Peyer's patch (tissue), 4 donors: ENCODE data around the gene DOCK2. TPM values are rescaled to one million over a fixed set of nuclear protein-coding genes. Genes with fewer than 3 reads are reported as not detected.

Experiments
- DNase-seq, 3 donors: peaks; one replicate each; pipeline ENCODE4 v3.0.0-alpha.2; 2017 to 2019
- H3K27ac ChIP-seq, 4 donors: fragments of 200-600 bp; sonication (generic); one replicate each; pipeline ENCODE4 v1.5.1; 2016 to 2019
- H3K27me3 ChIP-seq, 2 donors: fragments of 200-600 bp; sonication (generic); one replicate each; pipeline ENCODE4 v1.5.1; 2019
- H3K36me3 ChIP-seq, 3 donors: fragments of 200-600 bp; sonication (generic); one replicate each; pipeline ENCODE4 v1.5.1; 2016 to 2019
- H3K4me1 ChIP-seq, 4 donors: fragments of 200-600 bp; sonication (generic); one replicate each; pipeline ENCODE4 v1.5.1; 2016 to 2019
- H3K4me3 ChIP-seq, 4 donors: fragments of 200-600 bp; sonication (generic); 1 replicate in 3 of 4; 2 replicates in 1 of 4; pipeline ENCODE4 v1.5.1; 2016 to 2019; ENCODE audit warnings: mild to moderate bottlenecking in 1 of 4
- H3K9me3 ChIP-seq, 4 donors: fragments of 200-600 bp; sonication (generic); one replicate each; pipeline ENCODE4 v1.5.1; 2016 to 2019; ENCODE audit warnings: mild to moderate bottlenecking in 1 of 4
- POLR2A ChIP-seq, 2 donors: fragments of 450-650 bp; IDR thresholded peaks; one replicate each; pipeline ENCODE4 v1.5.1; 2017; ENCODE audit warnings: antibody characterized with exemption in 2 of 2, mild to moderate bottlenecking in 2 of 2, moderate library complexity in 2 of 2
- total RNA-seq, 4 donors: library from RNA; depleted of rRNA; stranded (reverse); fragments of >200 nt; gene quantifications; one replicate each; pipeline ENCODE4 v1.1.0, GENCODE V29; 2016
- TF ChIP-seq, protein P1 (sequence below), 6 experiments: fragments of 450-650 bp in 4 of 6; fragments of 200-600 bp in 2 of 6; sonication (generic) in 1 of 6; IDR thresholded peaks; one replicate each; pipeline ENCODE4 v1.5.1; 2017 to 2019; ENCODE audit warnings: antibody characterized with exemption in 6 of 6, mild to moderate bottlenecking in 3 of 6, moderate library complexity in 1 of 6

The DOCK2 gene
- total RNA-seq, 4 donors from 2014 or later = 13.8 to 200 (median 17.8) TPM

DNA sequence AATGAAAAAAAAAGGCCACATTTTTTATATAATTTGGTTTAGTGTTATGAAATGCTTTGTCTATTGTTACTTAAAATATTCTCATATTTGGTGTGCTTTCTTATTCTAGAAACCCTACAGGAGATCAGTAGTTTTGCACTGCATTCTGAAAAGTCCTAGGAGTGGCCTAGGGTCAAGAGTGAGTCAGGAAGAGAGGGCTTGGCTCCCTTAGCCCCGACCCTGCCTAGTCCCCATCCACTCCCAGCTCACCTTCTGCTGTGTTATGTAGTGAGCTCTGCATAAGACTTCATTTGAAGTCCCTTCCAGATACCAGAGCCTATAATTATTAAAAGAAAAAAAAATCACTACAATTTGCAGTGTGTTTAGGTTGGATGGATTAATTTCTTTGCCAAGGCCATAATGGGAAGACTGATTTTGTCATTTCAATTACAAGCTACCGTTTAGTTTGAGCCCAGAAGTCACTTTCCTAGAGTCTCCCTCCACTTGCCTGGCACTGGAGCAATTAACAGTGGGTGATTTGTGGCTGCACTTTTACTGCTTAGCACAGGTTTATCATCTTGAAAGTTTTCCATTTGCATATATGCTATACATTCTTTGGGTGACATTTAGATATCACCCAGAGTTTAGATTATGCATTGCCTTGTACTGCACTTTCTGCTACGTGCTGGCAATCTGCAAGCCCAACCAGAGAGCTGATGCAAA, 199.9 kb downstream of the DOCK2 start:
- Histone ChIP-seq H3K36me3 (no peaks in the 10 kb centered on the region), H3K27ac (no peak overlapping the region), H3K4me3 (no peak overlapping the region), H3K4me1 (no peaks in the 10 kb centered on the region), H3K27me3 (no peaks in the 10 kb centered on the region), H3K9me3 (no peaks in the 10 kb centered on the region)
- TF ChIP-seq POLR2A (IDR thresholded peaks at IDR 0.05) = no peak
- TF ChIP-seq, protein P1, sequence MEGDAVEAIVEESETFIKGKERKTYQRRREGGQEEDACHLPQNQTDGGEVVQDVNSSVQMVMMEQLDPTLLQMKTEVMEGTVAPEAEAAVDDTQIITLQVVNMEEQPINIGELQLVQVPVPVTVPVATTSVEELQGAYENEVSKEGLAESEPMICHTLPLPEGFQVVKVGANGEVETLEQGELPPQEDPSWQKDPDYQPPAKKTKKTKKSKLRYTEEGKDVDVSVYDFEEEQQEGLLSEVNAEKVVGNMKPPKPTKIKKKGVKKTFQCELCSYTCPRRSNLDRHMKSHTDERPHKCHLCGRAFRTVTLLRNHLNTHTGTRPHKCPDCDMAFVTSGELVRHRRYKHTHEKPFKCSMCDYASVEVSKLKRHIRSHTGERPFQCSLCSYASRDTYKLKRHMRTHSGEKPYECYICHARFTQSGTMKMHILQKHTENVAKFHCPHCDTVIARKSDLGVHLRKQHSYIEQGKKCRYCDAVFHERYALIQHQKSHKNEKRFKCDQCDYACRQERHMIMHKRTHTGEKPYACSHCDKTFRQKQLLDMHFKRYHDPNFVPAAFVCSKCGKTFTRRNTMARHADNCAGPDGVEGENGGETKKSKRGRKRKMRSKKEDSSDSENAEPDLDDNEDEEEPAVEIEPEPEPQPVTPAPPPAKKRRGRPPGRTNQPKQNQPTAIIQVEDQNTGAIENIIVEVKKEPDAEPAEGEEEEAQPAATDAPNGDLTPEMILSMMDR (IDR thresholded peaks at IDR 0.05) = no peak
- no peak for DNase-seq

DNA sequence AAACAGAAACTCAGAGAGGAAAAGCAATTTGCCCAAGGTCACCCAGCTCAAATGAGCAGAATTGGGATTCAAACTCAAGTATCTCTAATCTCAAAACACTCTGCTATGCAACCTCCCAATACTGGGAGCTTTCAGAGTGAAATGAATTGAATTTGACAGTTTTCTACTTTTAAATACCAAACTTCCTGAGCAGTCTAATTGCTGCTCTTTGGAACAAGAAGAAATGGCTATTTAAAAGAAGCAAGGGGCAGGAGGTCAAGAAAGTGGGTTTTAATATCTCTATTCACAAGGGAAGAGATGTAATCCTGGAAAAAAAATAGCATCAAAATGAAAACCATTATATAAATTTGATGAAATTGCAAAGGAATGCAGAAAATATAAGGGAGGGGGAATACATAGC, 200.6 kb downstream of the DOCK2 start:
- Histone ChIP-seq H3K36me3 (no peaks in the 10 kb centered on the region), H3K9me3 (no peaks in the 10 kb centered on the region), H3K27ac (no peak overlapping the region), H3K4me1 (no peaks in the 10 kb centered on the region), H3K27me3 (no peaks in the 10 kb centered on the region), H3K4me3 (no peak overlapping the region)
- no peak for DNase-seq
- TF ChIP-seq, protein P1 (IDR thresholded peaks at IDR 0.05) = no peak
- no peak for TF ChIP-seq POLR2A (IDR thresholded peaks at IDR 0.05)

DNA sequence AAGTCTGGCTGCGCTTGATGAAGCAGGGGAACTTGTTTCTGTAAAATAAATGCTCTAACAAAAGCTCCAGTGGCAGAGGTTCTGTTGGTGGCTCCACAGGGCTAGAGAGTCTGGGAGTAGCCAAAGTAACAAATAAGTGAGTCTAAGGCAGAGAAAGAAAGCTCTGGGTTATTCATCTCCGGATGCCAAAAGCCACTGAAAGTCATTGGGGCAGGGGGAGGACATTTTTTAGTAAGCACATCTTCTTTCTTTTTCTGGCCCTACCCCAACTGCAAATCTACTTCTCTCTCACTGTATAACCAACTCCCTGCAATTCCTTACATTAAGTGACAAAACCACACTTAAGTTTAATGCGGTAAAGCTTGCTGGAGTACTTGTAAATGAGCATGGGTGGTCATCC, 201.6 kb downstream of the DOCK2 start:
- H3K9me3 ChIP-seq = no peaks in the 10 kb centered on the region
- no peak for DNase-seq
- TF ChIP-seq POLR2A (IDR thresholded peaks at IDR 0.05) = no peak
- TF ChIP-seq, protein P1 (IDR thresholded peaks at IDR 0.05) = no peak
- no peaks in the 10 kb centered on the region for H3K36me3 ChIP-seq
- no peak overlapping the region for H3K27ac ChIP-seq
- H3K4me1 ChIP-seq = no peaks in the 10 kb centered on the region
- H3K4me3 ChIP-seq = no peak overlapping the region
- no peaks in the 10 kb centered on the region for H3K27me3 ChIP-seq

DNA sequence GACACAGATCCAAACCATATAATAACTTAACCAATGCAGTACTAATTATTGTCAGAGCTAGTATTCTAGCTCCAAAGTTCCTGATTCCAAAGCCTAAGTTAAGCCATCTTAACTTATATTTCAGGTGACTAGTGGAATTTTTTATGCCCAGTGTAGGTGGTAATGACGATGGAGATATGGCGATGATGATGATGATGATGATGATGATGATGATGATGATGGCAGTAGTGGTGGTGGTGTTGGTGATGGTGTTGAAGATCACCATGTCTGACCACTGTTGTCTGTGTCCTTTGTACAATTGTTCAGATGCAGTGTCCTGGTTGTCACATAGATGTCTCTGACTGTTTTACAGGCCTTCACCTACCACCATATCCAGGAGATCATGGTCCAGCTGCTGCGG, 203.3 kb downstream of the DOCK2 start:
- Histone ChIP-seq H3K4me3 (no peak overlapping the region), H3K36me3 (no peaks in the 10 kb centered on the region), H3K27ac (no peak overlapping the region), H3K4me1 (no peaks in the 10 kb centered on the region), H3K9me3 (no peaks in the 10 kb centered on the region), H3K27me3 (no peaks in the 10 kb centered on the region)
- no peak for DNase-seq
- TF ChIP-seq, protein P1 (IDR thresholded peaks at IDR 0.05) = no peak
- TF ChIP-seq POLR2A (IDR thresholded peaks at IDR 0.05) = no peak

DNA sequence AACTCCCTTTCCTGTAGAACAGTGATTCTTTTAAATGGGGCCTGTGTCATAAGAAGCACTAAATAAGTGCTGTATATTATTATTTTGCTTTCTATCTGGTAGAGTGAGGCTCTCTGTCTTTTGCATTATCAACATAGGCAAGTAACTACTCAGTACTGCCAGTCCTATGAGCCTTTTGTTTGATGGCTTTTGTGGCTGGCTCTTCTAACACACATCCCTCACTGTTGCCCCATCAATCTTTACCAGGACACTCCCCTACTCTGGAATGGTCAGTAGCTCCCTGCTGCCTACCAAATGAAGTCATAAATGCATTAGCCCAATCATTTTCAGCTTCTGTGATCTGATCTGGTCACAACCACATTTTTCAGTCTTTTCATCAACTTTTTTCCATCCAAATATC, 205.6 kb downstream of the DOCK2 start:
- Histone ChIP-seq H3K27me3 (no peaks in the 10 kb centered on the region), H3K4me1 (no peaks in the 10 kb centered on the region), H3K9me3 (no peaks in the 10 kb centered on the region), H3K36me3 (no peaks in the 10 kb centered on the region), H3K4me3 (no peak overlapping the region), H3K27ac (no peak overlapping the region)
- no peak for DNase-seq
- TF ChIP-seq, protein P1 (IDR thresholded peaks at IDR 0.05) = no peak
- no peak for TF ChIP-seq POLR2A (IDR thresholded peaks at IDR 0.05)
